Natural killer cell (primary cell): ENCODE results near the gene MAPK1. TPM values are rescaled to one million over a fixed set of nuclear protein-coding genes. Genes with fewer than 3 reads are reported as not detected.

Experiments used
- ATAC-seq, 3 donors: fragments of 150-1000 bp in 2 of 3; fragments of 200-7000 bp in 1 of 3; cut with Tn5 transposase; 1 replicate in 1 of 3; 2 replicates in 2 of 3; pipeline ENCODE4 v1.10.0; 2021; ENCODE audit warnings: mild to moderate bottlenecking in 2 of 3, moderate library complexity in 2 of 3
- DNase-seq, 2 donors: peaks; one replicate each; pipeline versions ENCODE4 v3.0.0 to v3.0.0-alpha.2; 2013 to 2021; ENCODE audit warnings: mixed read lengths in 1 of 2
- H3K27ac ChIP-seq: one replicate; pipeline ENCODE4 v1.5.1; 2013; ENCODE audit warnings: mild to moderate bottlenecking, low read length
- H3K27me3 ChIP-seq: one replicate; pipeline ENCODE4 v1.6.1; 2013; ENCODE audit warnings: low read length; ENCODE audit not compliant: control insufficient read depth, insufficient read depth
- H3K36me3 ChIP-seq: one replicate; pipeline ENCODE4 v1.6.1; 2013; ENCODE audit warnings: low read length; ENCODE audit not compliant: control insufficient read depth, insufficient read depth
- H3K4me1 ChIP-seq: one replicate; pipeline ENCODE4 v1.6.1; 2013; ENCODE audit warnings: low read length; ENCODE audit not compliant: control insufficient read depth, insufficient read depth
- H3K4me3 ChIP-seq: one replicate; pipeline ENCODE4 v1.5.1; 2013; ENCODE audit warnings: low read length
- H3K9me3 ChIP-seq: one replicate; pipeline ENCODE4 v1.6.1; 2013; ENCODE audit warnings: low read length; ENCODE audit not compliant: control insufficient read depth, insufficient read depth
- H3K27ac Mint-ChIP-seq, 2 donors: one replicate each; pipeline ENCODE4 v1.8.0; 2022; ENCODE audit warnings: mild to moderate bottlenecking in 2 of 2, mixed read lengths in 2 of 2, moderate library complexity in 1 of 2
- H3K27me3 Mint-ChIP-seq, 2 donors: one replicate each; pipeline ENCODE4 v1.8.0; 2022; ENCODE audit warnings: low read depth in 2 of 2, mixed read lengths in 2 of 2
- H3K36me3 Mint-ChIP-seq: one replicate; pipeline ENCODE4 v1.8.0; 2022; ENCODE audit warnings: mixed read lengths
- H3K4me1 Mint-ChIP-seq, 2 donors: one replicate each; pipeline ENCODE4 v1.8.0; 2022; ENCODE audit warnings: mixed read lengths in 2 of 2
- H3K4me3 Mint-ChIP-seq: one replicate; pipeline ENCODE4 v1.8.0; 2022; ENCODE audit warnings: mild to moderate bottlenecking, moderate library complexity, mixed read lengths
- H3K9me3 Mint-ChIP-seq, 2 donors: one replicate each; pipeline ENCODE4 v1.8.0; 2022; ENCODE audit warnings: mixed read lengths in 2 of 2
- WGBS: methylation state at CpG from one replicate; pipeline ENCODE4 v1.1.7; 2013; ENCODE audit warnings: missing lambda C conversion rate; ENCODE audit not compliant: insufficient coverage; 5-methylcytosine and 5-hydroxymethylcytosine counted together
- intact Hi-C: fragments of 100-400 bp; cut with micrococcal nuclease; formaldehyde crosslinking; loops from one replicate; pipeline ENCODE4 v1.14.2; 2022
- total RNA-seq, 4 donors: library from RNA; stranded (reverse); fragments of 120-200 nt in 1 of 4; gene quantifications; one replicate each; pipeline versions ENCODE4 v1.2.3 to v1.2.4, GENCODE V29; 2013 to 2022
- TF ChIP-seq, protein P1 (sequence below): fragments of 200-600 bp; IDR thresholded peaks from one replicate; pipeline ENCODE4 v1.8.0; 2022; ENCODE audit warnings: antibody characterized with exemption

Gene MAPK1
- total RNA-seq, 3 donors from 2014 or later (not counting 1 experiment from before 2014, with no cell fraction given), result 189 to 246 (median 214) TPM

- WGBS, result 100% methylated on average over 2 of the region's 4 CpGs
- no peaks in the 10 kb centered on the region for H3K4me1 Mint-ChIP-seq
- H3K36me3 ChIP-seq, result no peaks in the 10 kb centered on the region
- intact Hi-C loops, result no loop called here
- H3K27me3 ChIP-seq, result no peaks in the 10 kb centered on the region
- no peak overlapping the region for H3K4me3 Mint-ChIP-seq
- no peak for DNase-seq
- no peak overlapping the region for H3K27ac Mint-ChIP-seq
- H3K4me3 ChIP-seq, result no peak overlapping the region
- no peaks in the 10 kb centered on the region for H3K27me3 Mint-ChIP-seq
- no peak for ATAC-seq
- no peaks in the 10 kb centered on the region for H3K36me3 Mint-ChIP-seq
- TF ChIP-seq, protein P1, sequence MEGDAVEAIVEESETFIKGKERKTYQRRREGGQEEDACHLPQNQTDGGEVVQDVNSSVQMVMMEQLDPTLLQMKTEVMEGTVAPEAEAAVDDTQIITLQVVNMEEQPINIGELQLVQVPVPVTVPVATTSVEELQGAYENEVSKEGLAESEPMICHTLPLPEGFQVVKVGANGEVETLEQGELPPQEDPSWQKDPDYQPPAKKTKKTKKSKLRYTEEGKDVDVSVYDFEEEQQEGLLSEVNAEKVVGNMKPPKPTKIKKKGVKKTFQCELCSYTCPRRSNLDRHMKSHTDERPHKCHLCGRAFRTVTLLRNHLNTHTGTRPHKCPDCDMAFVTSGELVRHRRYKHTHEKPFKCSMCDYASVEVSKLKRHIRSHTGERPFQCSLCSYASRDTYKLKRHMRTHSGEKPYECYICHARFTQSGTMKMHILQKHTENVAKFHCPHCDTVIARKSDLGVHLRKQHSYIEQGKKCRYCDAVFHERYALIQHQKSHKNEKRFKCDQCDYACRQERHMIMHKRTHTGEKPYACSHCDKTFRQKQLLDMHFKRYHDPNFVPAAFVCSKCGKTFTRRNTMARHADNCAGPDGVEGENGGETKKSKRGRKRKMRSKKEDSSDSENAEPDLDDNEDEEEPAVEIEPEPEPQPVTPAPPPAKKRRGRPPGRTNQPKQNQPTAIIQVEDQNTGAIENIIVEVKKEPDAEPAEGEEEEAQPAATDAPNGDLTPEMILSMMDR, result no peak
- H3K27ac ChIP-seq, result no peak overlapping the region
- H3K9me3 Mint-ChIP-seq, result no peaks in the 10 kb centered on the region
- no peaks in the 10 kb centered on the region for H3K9me3 ChIP-seq
- no peaks in the 10 kb centered on the region for H3K4me1 ChIP-seq
These were observed 35.8 kb upstream of the MAPK1 start for GRCh38 chr22:21903283-21903682.

GRCh38 chr22:21902296-21903087 is 35.0 kb upstream of the MAPK1 start:
- DNase-seq, result no peak
- Mint-ChIP-seq H3K4me1 (no peaks in the 10 kb centered on the region), H3K27ac (no peak overlapping the region), H3K9me3 (no peaks in the 10 kb centered on the region), H3K36me3 (no peaks in the 10 kb centered on the region), H3K4me3 (no peak overlapping the region), H3K27me3 (no peaks in the 10 kb centered on the region)
- no peak overlapping the region for H3K27ac ChIP-seq
- H3K36me3 ChIP-seq, result no peaks in the 10 kb centered on the region
- no peaks in the 10 kb centered on the region for H3K9me3 ChIP-seq
- 92% methylated on average over 11 of the region's 12 CpGs for WGBS
- no peaks in the 10 kb centered on the region for H3K4me1 ChIP-seq
- TF ChIP-seq, protein P1, result no peak
- intact Hi-C loops, result no loop called here
- H3K4me3 ChIP-seq, result no peak overlapping the region
- ATAC-seq, result no peak
- no peaks in the 10 kb centered on the region for H3K27me3 ChIP-seq

DNA sequence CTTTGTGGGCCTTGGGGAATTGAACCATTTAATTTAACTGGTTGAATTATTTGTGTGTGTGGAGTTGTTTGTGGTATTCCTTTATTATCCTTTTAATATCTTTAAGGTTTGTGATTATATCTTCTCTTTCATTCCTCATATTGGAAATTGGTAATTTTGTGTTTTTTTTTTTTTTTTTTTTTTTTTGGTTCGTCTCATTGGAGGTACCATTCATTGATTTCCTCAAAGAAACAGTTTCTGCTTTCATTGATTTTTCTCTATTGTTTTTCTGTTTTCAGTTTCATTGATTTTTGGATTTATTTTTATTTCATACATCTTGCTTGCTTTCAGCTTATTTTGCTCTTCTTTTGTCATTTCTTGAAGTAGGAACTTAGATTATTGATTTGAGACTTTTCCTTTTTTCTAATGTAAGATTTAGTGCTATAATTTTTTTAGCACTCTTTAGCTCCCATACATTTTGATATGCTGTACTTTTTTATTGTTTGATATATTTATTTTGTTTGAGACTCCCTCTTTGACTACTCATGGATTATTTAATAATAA is 31.0 kb upstream of the MAPK1 start:
- no peak overlapping the region for H3K27ac Mint-ChIP-seq
- DNase-seq (no peak), ATAC-seq (no peak)
- TF ChIP-seq, protein P1, result no peak
- Histone ChIP-seq H3K4me1 (no peaks in the 10 kb centered on the region), H3K4me3 (no peak overlapping the region), H3K27me3 (no peaks in the 10 kb centered on the region), H3K36me3 (no peaks in the 10 kb centered on the region), H3K9me3 (no peaks in the 10 kb centered on the region), H3K27ac (no peak overlapping the region)
- H3K27me3 Mint-ChIP-seq, result no peaks in the 10 kb centered on the region
- H3K36me3 Mint-ChIP-seq, result no peaks in the 10 kb centered on the region
- WGBS, result no CpG with 5 or more reads among the region's 1 CpG
- no peaks in the 10 kb centered on the region for H3K4me1 Mint-ChIP-seq
- intact Hi-C loops, result no loop called here
- no peaks in the 10 kb centered on the region for H3K9me3 Mint-ChIP-seq
- H3K4me3 Mint-ChIP-seq, result no peak overlapping the region
